Fibroblast of villous mesenchyme (primary cell): Measurements from ENCODE around the gene DCDC2B. TPM values are rescaled to one million over a fixed set of nuclear protein-coding genes. Genes with fewer than 3 reads are reported as not detected.

Source experiments
- DNase-seq: peaks from one replicate; pipeline ENCODE4 v3.0.0-alpha.2; 2010; ENCODE audit warnings: low read depth
- H3K4me3 ChIP-seq: 2 replicates; pipeline ENCODE4 v1.5.1; 2011; ENCODE audit warnings: low read depth, mild to moderate bottlenecking, low read length
- total RNA-seq: library from RNA; depleted of rRNA; stranded (reverse); fragments of >200 nt; gene quantifications from 2 replicates; pipeline ENCODE4 v1.2.3, GENCODE V29; 2012
- TF ChIP-seq, protein P1 (sequence below): IDR thresholded peaks from 2 replicates; pipeline ENCODE4 v1.5.1; 2012; ENCODE audit warnings: low read depth, mild to moderate bottlenecking, low read length; ENCODE audit not compliant: insufficient read depth

DCDC2B gene
- total RNA-seq, 1 donor, result not detected

DNA sequence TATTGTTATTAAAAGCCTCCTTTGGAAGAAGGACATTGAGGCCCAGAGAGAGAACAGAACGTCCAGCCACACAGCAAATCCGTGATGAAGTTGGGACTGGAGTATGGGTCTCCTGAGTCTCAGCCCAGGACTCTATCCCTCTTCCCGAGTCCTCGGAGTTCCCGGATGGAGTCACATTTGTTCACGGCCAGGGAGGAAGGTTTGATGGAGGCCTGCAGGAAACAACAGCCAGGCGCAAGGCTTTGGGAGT is 29.8 kb upstream of the DCDC2B start:
- TF ChIP-seq, protein P1, sequence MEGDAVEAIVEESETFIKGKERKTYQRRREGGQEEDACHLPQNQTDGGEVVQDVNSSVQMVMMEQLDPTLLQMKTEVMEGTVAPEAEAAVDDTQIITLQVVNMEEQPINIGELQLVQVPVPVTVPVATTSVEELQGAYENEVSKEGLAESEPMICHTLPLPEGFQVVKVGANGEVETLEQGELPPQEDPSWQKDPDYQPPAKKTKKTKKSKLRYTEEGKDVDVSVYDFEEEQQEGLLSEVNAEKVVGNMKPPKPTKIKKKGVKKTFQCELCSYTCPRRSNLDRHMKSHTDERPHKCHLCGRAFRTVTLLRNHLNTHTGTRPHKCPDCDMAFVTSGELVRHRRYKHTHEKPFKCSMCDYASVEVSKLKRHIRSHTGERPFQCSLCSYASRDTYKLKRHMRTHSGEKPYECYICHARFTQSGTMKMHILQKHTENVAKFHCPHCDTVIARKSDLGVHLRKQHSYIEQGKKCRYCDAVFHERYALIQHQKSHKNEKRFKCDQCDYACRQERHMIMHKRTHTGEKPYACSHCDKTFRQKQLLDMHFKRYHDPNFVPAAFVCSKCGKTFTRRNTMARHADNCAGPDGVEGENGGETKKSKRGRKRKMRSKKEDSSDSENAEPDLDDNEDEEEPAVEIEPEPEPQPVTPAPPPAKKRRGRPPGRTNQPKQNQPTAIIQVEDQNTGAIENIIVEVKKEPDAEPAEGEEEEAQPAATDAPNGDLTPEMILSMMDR, result no peak
- no peak for DNase-seq

DNA sequence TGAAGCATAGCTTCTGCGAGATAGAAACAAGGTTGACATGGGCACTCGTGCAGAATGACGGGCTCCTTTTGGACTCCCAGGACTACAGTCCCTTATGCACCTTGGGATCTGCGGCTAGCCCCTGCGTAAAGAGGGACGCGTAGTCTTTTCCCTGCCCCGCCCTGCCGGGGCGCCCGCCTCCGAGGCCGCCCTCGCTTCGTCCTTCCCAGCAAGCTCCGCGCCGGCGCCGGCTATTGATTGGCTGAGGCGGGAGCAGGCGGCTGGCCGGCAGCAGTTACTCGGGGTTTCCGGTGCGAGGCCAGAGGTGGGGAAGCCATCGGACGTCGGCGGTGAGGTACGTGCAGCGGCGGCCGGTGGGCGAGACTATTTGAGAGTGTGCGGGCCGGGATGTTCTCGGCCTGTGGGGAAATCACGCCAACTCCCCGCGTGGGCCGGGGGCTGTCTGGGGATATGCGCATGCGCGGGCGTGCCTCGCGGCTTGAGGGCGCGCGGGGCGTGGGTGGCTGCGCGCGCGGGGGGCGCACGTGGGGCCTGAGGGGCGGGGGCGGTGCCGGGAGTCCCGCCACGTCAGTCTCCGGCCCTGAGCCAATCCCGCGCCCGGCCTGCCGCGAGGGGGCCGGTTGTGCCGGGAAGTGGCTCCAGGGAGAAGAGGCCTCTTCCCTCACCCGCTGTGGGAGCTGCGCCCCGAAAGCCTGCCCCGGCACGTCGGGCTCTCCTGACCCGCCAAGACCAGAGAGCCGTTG is 29.3 kb upstream of the DCDC2B start, which contains the start of gene TXLNA:
Gene TXLNA (plus strand): TSS at position 233 of the 743 bp plus-strand sequence. CDS start 671 bp downstream, outside the sequence.
- TF ChIP-seq, protein P1, result no peak
- H3K4me3 ChIP-seq, result peak within 1 kb of the TSS; percentile 79
- peak; percentile 95 for DNase-seq

More for the DNA sequence above, 29.8 kb upstream of the DCDC2B start:
- peak overlapping the region; percentile 79 for H3K4me3 ChIP-seq

DNA sequence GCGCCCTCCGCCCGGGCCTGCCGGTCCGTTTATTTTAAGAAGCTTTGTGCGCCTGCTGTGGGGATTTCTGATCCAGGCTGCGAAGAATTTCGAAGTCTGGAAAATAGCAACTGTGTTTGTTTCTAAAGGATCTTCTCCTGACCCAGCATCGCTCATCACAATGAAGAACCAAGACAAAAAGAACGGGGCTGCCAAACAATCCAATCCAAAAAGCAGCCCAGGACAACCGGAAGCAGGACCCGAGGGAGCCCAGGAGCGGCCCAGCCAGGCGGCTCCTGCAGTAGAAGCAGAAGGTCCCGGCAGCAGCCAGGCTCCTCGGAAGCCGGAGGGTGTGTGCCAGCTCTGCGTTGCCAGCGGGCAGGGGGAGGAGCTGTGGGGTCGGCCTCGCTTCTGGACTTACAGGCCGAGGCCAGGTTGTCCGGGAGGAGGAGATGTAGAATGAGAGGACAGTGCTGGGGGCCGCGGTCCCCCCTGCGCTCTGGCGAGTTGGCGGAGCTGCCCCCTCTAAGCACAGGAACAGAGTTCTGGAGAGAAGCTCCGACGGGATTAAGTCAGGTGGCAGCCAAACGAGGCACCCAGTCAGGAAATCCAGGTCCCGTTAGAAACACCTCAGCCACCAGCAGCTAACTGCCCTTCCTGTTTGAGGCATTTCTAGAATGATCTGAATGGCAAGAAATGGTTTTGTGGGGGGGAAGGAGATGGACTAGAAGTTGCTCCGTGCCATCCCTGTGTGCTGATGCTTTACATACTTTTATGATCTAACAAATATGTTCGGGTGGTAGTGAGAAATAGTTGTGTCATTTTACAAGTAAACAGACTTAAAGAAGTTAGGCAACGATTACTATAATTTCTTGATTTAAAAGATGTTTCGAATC is 28.5 kb upstream of the DCDC2B start:
- peak overlapping the region; percentile 79 for H3K4me3 ChIP-seq
- TF ChIP-seq, protein P1, result no peak
- peak; percentile 75 for DNase-seq

DNA sequence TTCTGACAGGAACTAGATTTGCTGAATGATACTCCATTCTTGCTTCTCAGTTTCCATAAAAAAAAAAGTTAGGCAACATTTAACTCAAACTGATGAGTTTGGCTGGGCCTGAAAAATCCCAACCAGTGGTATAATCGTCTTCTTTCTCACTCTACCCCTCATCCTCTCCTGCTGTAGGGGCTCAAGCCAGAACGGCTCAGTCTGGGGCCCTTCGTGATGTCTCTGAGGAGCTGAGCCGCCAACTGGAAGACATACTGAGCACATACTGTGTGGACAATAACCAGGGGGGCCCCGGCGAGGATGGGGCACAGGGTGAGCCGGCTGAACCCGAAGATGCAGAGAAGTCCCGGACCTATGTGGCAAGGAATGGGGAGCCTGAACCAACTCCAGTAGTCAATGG is 27.8 kb upstream of the DCDC2B start:
- TF ChIP-seq, protein P1, result no peak
- H3K4me3 ChIP-seq, result peak overlapping the region; percentile 79
- DNase-seq, result no peak

DNA sequence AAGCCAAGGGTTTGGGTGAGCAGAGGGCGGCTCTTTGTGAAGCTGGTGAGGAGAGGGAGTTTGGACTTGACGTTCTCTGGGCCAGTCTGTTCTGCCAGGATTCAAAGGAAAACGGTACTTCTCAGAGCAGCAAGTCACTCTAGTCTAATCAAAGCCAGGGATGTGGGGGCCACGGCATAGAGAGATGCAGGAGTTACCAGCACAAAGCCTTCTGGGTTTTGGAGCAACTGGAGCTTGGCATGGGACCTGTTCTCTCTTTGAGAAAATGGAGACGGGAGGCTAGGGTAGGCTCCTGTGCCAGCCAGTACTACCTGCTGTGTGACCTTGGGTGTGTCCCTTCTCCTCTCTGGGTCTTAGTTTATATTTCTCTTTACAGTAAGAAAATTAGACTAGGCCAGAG is 27.3 kb upstream of the DCDC2B start:
- H3K4me3 ChIP-seq, result peak overlapping the region; percentile 79
- DNase-seq, result no peak
- TF ChIP-seq, protein P1, result no peak

DNA sequence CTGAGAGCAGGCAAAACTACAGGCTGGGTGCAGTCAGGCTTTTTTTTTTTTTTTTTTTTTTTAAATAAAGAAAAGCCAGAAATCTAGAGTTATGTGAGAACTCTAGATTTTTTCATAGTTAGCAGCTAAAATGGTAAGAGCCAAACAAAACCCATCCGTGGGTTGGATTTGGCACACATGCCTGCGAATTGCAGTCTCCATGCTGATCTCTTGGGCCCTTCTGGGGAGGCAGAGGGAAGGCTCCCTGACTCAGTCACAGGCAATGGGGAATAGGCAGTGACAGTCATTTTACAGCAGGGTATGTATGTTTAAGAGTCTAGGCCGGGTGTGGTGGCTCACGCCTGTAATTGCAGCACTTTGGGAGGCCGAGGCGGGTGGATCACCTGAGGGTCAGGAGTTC is 26.8 kb upstream of the DCDC2B start:
- DNase-seq, result no peak
- H3K4me3 ChIP-seq, result peak overlapping the region; percentile 79
- TF ChIP-seq, protein P1, result no peak
